Panc1 (cell line): Measurements from ENCODE around the gene ST8SIA6.

Source experiments
- POLR2AphosphoS5 ChIP-seq: IDR thresholded peaks from 2 replicates; pipeline ENCODE4 v1.6.1; 2012; ENCODE audit warnings: mild to moderate bottlenecking, low read depth, low read length, moderate library complexity
- REST ChIP-seq, 2 experiments: IDR thresholded peaks; 2 replicates each; pipeline ENCODE4 v1.6.1; 2011 to 2012; ENCODE audit warnings: low read depth in 2 of 2, control low read depth in 1 of 2, low read length in 1 of 2, mild to moderate bottlenecking in 1 of 2, moderate library complexity in 1 of 2; ENCODE audit not compliant: insufficient read depth in 1 of 2
- SIN3A ChIP-seq: IDR thresholded peaks from 2 replicates; pipeline ENCODE4 v1.6.1; 2012; ENCODE audit warnings: low read depth, mild to moderate bottlenecking, low read length, moderate library complexity, borderline replicate concordance; ENCODE audit not compliant: insufficient read depth
- TF ChIP-seq, protein P1 (sequence below): fragments of 450-650 bp; IDR thresholded peaks from 2 replicates; pipeline ENCODE4 v1.5.1; 2017; ENCODE audit warnings: mild to moderate bottlenecking

DNA sequence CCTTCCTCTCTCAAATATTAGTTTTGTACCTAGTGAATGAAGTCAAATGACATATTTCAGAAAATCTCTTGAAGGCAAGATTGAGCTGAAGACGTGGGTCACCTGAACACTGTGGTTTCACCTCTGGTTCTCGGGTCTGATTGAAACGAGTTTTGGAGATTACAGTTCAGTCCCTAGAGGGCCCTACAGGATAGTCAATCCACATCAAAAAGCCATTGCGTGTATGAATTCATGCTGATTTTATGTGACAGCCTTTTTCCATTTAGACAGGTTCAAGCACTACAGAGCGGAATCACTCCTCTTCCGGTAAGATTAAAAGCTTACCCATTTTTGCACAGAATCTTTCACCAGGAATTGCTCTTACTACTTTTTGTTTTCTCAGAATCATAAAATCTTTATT is 164.2 kb downstream of the ST8SIA6 start:
- TF ChIP-seq, protein P1, sequence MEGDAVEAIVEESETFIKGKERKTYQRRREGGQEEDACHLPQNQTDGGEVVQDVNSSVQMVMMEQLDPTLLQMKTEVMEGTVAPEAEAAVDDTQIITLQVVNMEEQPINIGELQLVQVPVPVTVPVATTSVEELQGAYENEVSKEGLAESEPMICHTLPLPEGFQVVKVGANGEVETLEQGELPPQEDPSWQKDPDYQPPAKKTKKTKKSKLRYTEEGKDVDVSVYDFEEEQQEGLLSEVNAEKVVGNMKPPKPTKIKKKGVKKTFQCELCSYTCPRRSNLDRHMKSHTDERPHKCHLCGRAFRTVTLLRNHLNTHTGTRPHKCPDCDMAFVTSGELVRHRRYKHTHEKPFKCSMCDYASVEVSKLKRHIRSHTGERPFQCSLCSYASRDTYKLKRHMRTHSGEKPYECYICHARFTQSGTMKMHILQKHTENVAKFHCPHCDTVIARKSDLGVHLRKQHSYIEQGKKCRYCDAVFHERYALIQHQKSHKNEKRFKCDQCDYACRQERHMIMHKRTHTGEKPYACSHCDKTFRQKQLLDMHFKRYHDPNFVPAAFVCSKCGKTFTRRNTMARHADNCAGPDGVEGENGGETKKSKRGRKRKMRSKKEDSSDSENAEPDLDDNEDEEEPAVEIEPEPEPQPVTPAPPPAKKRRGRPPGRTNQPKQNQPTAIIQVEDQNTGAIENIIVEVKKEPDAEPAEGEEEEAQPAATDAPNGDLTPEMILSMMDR: peak; percentile 55
- TF ChIP-seq REST (IDR thresholded peaks at IDR 0.05; ENCODE audit: insufficient read depth in 1 of 2, low read depth in 2 of 2, low read length in 1 of 2) (no peak), POLR2AphosphoS5 (no peak), SIN3A (no peak)
